GM13976 (cell line): ENCODE measurements around the gene SUGCT.

Experiments
- DNase-seq: peaks from one replicate; pipeline ENCODE4 v3.0.0; 2012; ENCODE audit warnings: low spot score
- CTCF ChIP-seq: IDR thresholded peaks from 2 replicates; pipeline ENCODE4 v1.5.1; 2012; ENCODE audit warnings: borderline replicate concordance, mild to moderate bottlenecking; ENCODE audit not compliant: insufficient read depth; ENCODE audit errors: extremely low read depth, missing control alignments, control extremely low read depth
- in situ Hi-C: fragments of 300-500 bp; cut with MboI; formaldehyde crosslinking; loops from one replicate; pipeline ENCODE4 v1.12.0; 2022; ENCODE audit warnings: low sequenced_read_pairs, mixed read lengths, inconsistent platforms; ENCODE audit not compliant: unreplicated experiment

SUGCT gene

GRCh38 chr7:40698214-40698920 lies 563.6 kb downstream of the SUGCT start:
- no peak for TF ChIP-seq CTCF

GRCh38 chr7:40698921-40699260 lies 564.1 kb downstream of the SUGCT start:
- in situ Hi-C loops: no loop called here
- no peak for TF ChIP-seq CTCF
- no peak for DNase-seq

More at GRCh38 chr7:40698214-40698920, 563.6 kb downstream of the SUGCT start:
- no peak for DNase-seq
- in situ Hi-C loops: no loop called here

- no peak for TF ChIP-seq CTCF
- in situ Hi-C loops: no loop called here
- DNase-seq: no peak
Observed at GRCh38 chr7:40700653-40701421, 566.0 kb downstream of the SUGCT start.

GRCh38 chr7:40701836-40702551 lies 567.2 kb downstream of the SUGCT start:
- in situ Hi-C loops: no loop called here
- TF ChIP-seq CTCF: no peak
- no peak for DNase-seq

- DNase-seq: no peak
- no peak for TF ChIP-seq CTCF
- in situ Hi-C loops: no loop called here
Observed at GRCh38 chr7:40704172-40704571, 569.4 kb downstream of the SUGCT start.

GRCh38 chr7:40706829-40707228 lies 572.0 kb downstream of the SUGCT start:
- no peak for DNase-seq
- TF ChIP-seq CTCF: no peak
- in situ Hi-C loops: no loop called here
